HG02678 (cell line): ENCODE results near the gene PEAK1.

ENCODE experiments used
- ATAC-seq: cut with Tn5 transposase; IDR thresholded peaks from one replicate; pipeline ENCODE4 v1.9.1; 2021; ENCODE audit warnings: mild to moderate bottlenecking, moderate library complexity; ENCODE audit not compliant: unreplicated experiment

Gene PEAK1

DNA sequence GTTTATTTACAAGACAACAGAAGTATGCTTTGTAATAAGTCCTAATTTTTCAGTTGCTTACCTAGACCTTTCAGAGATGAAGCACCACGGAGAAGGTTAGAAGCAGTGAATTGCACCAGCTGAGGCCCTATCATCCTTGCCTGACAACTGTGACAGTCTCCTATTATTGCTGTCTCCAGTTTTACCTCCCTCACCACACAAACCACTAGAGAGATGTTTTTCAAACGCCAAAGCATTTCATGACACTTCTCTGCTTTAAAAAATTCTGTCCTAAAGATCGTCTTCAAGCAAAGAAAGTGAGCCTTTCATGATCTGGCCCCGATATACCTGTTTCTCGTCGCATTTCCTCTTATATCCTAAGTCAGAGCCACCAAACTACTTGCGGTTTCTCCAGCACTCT lies 276.7 kb downstream of the PEAK1 start:
- no peak for ATAC-seq

- ATAC-seq, result no peak
Measured at GRCh38 chr15:77140220-77140619, 279.7 kb downstream of the PEAK1 start.

DNA sequence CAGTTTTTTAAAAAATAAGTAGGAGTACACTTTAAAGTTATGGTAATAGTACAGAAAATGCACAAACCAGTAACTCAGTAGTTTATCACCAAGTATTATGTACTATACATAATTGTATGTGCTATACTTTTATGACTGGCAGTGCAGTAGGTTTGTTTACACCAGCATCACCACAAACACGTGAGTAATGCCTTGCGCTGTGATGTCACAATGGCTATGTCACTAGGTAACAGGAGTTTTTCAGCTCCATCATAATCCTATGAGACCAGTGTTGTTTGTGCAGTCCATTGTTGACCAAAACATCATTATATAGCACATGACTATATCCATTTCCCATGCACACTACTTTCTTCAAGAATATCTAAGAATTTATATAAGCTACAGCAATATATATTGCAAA lies 280.6 kb downstream of the PEAK1 start:
- no peak for ATAC-seq

- ATAC-seq, result no peak
Measured at GRCh38 chr15:77138167-77138522, 281.8 kb downstream of the PEAK1 start.

- ATAC-seq, result no peak
Measured at GRCh38 chr15:77135181-77135580, 284.7 kb downstream of the PEAK1 start.

DNA sequence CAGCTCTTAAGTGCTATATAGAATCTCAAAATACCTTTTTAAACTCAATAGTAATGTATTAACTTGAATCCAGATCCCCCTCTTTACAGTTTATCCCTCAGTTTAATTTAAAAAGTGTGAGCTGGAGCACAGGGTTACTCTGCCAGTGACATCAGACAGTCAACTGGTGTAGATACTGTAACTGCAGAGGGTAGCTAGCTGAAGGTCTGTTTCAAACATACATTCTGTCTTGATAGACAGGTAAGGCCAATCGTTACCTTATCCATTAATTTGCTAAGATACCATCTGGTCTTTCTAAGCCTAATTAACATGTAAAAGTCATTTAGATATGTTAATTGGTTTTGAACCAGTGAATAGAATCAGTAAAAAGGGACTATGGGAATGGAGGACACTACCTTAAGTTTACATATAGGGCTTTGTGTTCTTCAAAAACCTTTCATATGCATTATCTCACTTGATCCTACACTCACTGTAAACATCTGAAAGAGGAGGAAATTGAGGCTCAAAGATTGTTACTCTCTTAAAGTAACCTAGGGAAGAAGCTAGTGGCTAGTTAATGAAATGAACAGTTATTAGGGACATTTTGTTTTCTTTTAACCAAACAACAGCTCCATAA lies 289.5 kb downstream of the PEAK1 start:
- no peak for ATAC-seq

- no peak for ATAC-seq
Measured at GRCh38 chr15:77127626-77128025, 292.3 kb downstream of the PEAK1 start.

- ATAC-seq, result no peak
Measured at GRCh38 chr15:77126529-77127326, 293.2 kb downstream of the PEAK1 start.

GRCh38 chr15:77123854-77124253 lies 296.1 kb downstream of the PEAK1 start:
- no peak for ATAC-seq

DNA sequence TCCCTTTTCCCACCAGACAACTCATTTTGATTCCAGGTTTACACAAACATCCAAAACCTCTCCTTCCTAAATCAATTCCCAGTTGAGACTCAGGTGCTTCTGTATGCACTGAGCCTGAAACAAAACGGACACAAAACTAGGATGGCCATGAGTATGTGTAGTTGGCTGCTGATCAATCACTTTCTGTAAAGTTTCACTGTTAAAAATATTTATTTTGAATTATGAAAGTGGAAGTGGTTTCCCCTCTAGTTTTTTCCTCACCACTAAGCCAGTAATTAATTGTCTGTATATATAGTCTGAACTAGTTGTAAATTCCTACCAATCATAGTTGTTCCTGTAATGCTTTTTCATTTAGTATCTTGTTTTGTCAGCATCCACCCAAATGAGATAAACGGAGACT lies 297.3 kb downstream of the PEAK1 start:
- ATAC-seq, result no peak

- ATAC-seq, result no peak
Measured at GRCh38 chr15:77121599-77121998, 298.3 kb downstream of the PEAK1 start.

DNA sequence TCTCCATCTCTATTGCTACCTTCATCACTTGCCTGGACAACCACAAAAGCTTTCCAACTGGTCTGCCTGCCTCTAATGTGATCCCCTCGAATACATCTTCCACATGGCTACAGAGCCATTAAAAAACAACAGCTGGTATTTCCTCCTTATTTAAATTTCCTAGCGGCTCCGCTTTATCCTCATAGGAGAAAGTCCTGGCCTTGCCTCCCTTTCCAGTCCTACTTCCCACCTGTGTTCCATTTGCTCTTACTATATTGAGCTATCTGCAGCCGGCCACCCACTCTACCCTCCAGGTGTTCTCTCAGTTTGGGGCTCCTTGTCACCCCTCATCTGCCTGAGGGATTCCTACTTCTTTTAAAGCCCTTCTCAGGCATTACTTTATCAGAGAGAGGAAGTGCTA lies 299.3 kb downstream of the PEAK1 start:
- no peak for ATAC-seq

- no peak for ATAC-seq
Measured at GRCh38 chr15:77119446-77119845, 300.5 kb downstream of the PEAK1 start.

- no peak for ATAC-seq
Measured at GRCh38 chr15:77118882-77119321, 301.0 kb downstream of the PEAK1 start.

DNA sequence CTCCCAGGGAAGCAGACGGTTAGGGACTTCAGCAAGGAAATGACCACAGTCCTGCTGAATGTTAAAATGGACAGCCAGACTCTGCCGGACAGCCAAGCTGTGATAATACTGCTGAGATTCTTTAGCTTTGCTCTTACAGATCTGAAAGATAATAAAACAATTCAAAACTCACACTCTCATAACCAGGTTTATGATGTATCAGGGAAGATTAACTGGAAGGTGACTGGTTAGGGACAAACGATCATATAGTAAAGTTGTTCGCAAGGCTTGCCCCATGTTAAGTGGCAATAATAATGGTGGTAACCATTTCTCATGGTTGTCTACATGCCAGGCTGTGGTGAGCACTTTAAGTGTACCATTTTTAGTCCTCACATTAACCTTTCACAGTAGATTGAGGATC lies 304.7 kb downstream of the PEAK1 start:
- ATAC-seq, result no peak

- ATAC-seq, result no peak
Measured at GRCh38 chr15:77112838-77113504, 306.9 kb downstream of the PEAK1 start.

DNA sequence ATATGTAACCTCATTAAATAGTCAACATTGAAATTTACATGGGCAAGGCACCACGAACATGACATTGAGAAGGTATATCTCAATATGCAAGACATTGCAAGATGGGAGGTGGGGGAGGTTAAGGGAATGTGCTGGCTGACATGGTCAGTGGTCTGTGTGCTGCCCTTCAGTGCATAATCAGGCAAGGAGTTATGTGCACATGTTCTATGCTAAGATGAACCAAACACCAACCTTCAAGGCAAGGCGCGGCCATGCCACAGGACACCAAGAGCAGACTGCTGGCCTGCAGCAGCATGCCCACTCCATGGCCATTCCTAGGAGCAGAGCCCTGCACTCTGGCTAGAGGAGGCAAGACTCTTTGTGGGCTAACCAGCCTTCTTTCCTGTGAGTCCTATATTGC lies 308.1 kb downstream of the PEAK1 start:
- no peak for ATAC-seq

- ATAC-seq, result no peak
Measured at GRCh38 chr15:77107531-77108355, 312.2 kb downstream of the PEAK1 start.

DNA sequence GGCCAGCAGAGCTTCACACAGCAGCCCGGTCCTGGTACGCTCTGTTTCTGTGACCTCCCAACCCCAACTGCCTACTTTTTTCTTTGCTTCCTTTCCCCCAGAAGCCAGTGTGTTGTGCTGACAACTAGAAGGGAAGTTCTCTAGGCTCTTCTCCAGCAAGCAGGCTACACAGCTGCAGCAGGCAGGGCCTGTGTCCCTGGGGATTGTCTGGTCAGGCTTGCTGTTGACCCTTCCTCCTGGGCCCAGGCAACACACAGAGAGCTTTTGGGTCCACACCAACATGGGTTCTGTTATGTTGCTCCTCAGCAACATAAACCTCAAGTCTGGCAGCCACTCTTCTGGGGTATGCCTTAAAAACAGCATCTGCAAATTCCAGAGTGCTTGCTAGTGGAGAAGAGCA lies 312.8 kb downstream of the PEAK1 start:
- no peak for ATAC-seq

- no peak for ATAC-seq
Measured at GRCh38 chr15:77104155-77104554, 315.7 kb downstream of the PEAK1 start.

DNA sequence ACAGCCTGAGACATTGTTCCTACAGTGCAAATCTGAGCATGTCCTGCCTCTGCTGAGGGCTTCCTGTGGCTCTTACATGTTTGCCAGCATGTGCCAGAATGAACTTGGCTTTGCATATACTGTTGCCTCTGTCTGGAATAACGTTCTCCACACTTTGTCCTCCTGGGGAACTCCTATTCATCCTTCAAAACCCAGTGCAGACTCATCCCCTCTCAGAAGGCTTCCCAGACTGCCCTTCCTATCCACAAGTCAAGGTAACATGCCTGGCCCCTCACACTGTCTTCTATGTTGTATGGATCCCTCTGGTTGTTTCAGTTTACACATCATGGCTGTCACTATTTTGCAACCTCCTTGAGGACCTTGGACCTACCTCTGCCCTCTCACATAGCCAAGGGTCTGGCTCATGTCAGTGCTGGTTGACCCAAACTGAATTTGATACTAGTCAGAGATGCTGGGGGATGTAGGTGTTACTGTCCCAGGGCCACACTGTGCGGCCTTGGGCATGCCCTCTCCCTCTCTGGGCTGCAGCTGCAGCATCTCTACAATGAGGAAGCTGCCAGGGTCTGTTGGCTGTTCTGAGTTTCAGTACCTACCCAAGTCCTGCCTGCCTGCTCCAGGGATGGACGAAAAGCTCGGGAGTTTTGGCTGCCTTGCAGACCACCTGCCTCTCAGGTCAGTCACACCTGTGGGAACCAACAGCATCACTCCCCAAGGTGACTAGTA lies 320.0 kb downstream of the PEAK1 start:
- no peak for ATAC-seq
